Upper lobe of left lung (tissue), 6 donors: Measurements from ENCODE around the gene BPNT1. TPM values are rescaled to one million over a fixed set of nuclear protein-coding genes. Genes with fewer than 3 reads are reported as not detected.
"Not testable (repeated sequence)": the region's sequence is repeated elsewhere in the genome, so short reads cannot be mapped to it uniquely, and the experiment has no call there.

Experiments used
- ATAC-seq, 2 donors: fragments of 200-7000 bp; cut with Tn5 transposase; one replicate each; pipeline ENCODE4 v1.9.1; 2022; ENCODE audit warnings: mild to moderate bottlenecking in 2 of 2, moderate library complexity in 2 of 2; ENCODE audit not compliant: low FRiP score in 2 of 2
- DNase-seq, 2 donors: peaks; one replicate each; pipeline ENCODE4 v3.0.0-alpha.2; 2019 to 2020
- H3K27ac ChIP-seq, 4 donors: fragments of 200-600 bp; sonication (generic); one replicate each; pipeline ENCODE4 v1.5.1; 2016 to 2019
- H3K27me3 ChIP-seq, 4 donors: fragments of 200-600 bp; sonication (generic); one replicate each; pipeline ENCODE4 v1.5.1; 2017 to 2019
- H3K36me3 ChIP-seq, 4 donors: fragments of 200-600 bp; sonication (generic); one replicate each; pipeline ENCODE4 v1.5.1; 2016 to 2019
- H3K4me1 ChIP-seq, 4 donors: fragments of 200-600 bp; sonication (generic); one replicate each; pipeline ENCODE4 v1.5.1; 2018 to 2019
- H3K4me3 ChIP-seq, 4 donors: fragments of 200-600 bp; sonication (generic); one replicate each; pipeline ENCODE4 v1.5.1; 2017 to 2019; ENCODE audit warnings: mild to moderate bottlenecking in 2 of 4, moderate library complexity in 1 of 4
- H3K9me3 ChIP-seq, 4 donors: fragments of 200-600 bp; sonication (generic); one replicate each; pipeline ENCODE4 v1.5.1; 2018 to 2019
- CTCF ChIP-seq, 6 experiments: fragments of 450-650 bp in 4 of 6; fragments of 200-600 bp in 2 of 6; sonication (generic) in 2 of 6; IDR thresholded peaks; one replicate each; pipeline ENCODE4 v1.5.1; 2016 to 2019; ENCODE audit warnings: antibody characterized with exemption in 6 of 6
- EP300 ChIP-seq, 4 donors: sonication (generic); formaldehyde crosslinking; IDR thresholded peaks; one replicate each; pipeline ENCODE4 v1.5.1; 2017; ENCODE audit warnings: antibody characterized with exemption in 4 of 4, control low read depth in 2 of 4
- POLR2A ChIP-seq, 4 donors: fragments of 450-650 bp; IDR thresholded peaks; one replicate each; pipeline ENCODE4 v1.5.1; 2016 to 2017; ENCODE audit warnings: antibody characterized with exemption in 4 of 4, mild to moderate bottlenecking in 2 of 4
- POLR2AphosphoS5 ChIP-seq, 2 donors: sonication (generic); formaldehyde crosslinking; IDR thresholded peaks; one replicate each; pipeline ENCODE4 v1.5.1; 2017; ENCODE audit warnings: antibody characterized with exemption in 2 of 2
- WGBS, 2 donors: methylation state at CpG; one replicate each; pipeline ENCODE4 v1.1.5; 2017 to 2018; 5-methylcytosine and 5-hydroxymethylcytosine counted together
- total RNA-seq, 6 donors: library from RNA; depleted of rRNA in 4 of 6; stranded (reverse); fragments of >200 nt in 4 of 6; gene quantifications; one replicate each; pipeline versions ENCODE4 v1.1.0 to v1.2.1, GENCODE V29; 2016 to 2021
- donor health status: DM: no; HTN: no; CAD: no; lungs with moderate emphysema.
- donor health status: DM: no; HTN: yes; CAD: no; lungs with severe emphysema.

The BPNT1 gene
- total RNA-seq, 6 donors from 2014 or later: 14.7 to 23.9 (median 21.7) TPM

- 3 to 15% methylated on average over 13 to 42 of the region's 73 CpGs for WGBS, 2 donors
- TF ChIP-seq POLR2AphosphoS5 (IDR thresholded peaks at IDR 0.05) (peak; percentile 30 to 67), CTCF (IDR thresholded peaks at IDR 0.05) (no peak), POLR2A (IDR thresholded peaks at IDR 0.05) (peak in 1 of 4 donors; percentile 57), EP300 (IDR thresholded peaks at IDR 0.05) (no peak)
- no peaks in the 10 kb centered on the region for H3K27me3 ChIP-seq
- ATAC-seq (peak; percentile 96 to 97), DNase-seq (peak; percentile 87 to 98)
- H3K4me3 ChIP-seq: peak within 1 kb of the TSS; percentile 95 to 99 (median 99)
- peak within 1 kb of the TSS; percentile 74 to 91 (median 84) for H3K27ac ChIP-seq
- no peaks in the 10 kb centered on the region for H3K9me3 ChIP-seq
- H3K36me3 ChIP-seq: peaks cover 0 to 26% (median 0%) of the 10 kb centered on the region in 4 donors
- H3K4me1 ChIP-seq: peaks cover 9 to 27% (median 13%) of the 10 kb centered on the region in 4 donors
Measured at GRCh38 chr1:220094016-220094911, 4.7 kb upstream of the BPNT1 start, which contains the start of gene IARS2. Gene IARS2, plus strand, starts transcription at chr1:220094132. Its CDS starts 85 bp downstream, at chr1:220094217.

GRCh38 chr1:220093361-220094015 lies 3.9 kb upstream of the BPNT1 start:
- Histone ChIP-seq H3K27ac (peak overlapping the region in 2 of 4 donors; percentile 83 to 91), H3K9me3 (no peaks in the 10 kb centered on the region), H3K36me3 (peaks cover 0 to 24% (median 0%) of the 10 kb centered on the region in 4 donors), H3K4me3 (peak overlapping the region in 3 of 4 donors; percentile 95 to 99 (median 99)), H3K4me1 (peaks cover 10 to 35% (median 17%) of the 10 kb centered on the region in 4 donors), H3K27me3 (no peaks in the 10 kb centered on the region)
- DNase-seq: no peak
- WGBS, 2 donors: 27 to 35% methylated on average over 12 of the region's 12 CpGs
- no peak for TF ChIP-seq CTCF (IDR thresholded peaks at IDR 0.05)
- TF ChIP-seq EP300 (IDR thresholded peaks at IDR 0.05): no peak
- TF ChIP-seq POLR2A (IDR thresholded peaks at IDR 0.05): no peak
- no peak for TF ChIP-seq POLR2AphosphoS5 (IDR thresholded peaks at IDR 0.05)
- no peak for ATAC-seq

GRCh38 chr1:220092694-220093093 lies 3.1 kb upstream of the BPNT1 start:
- TF ChIP-seq POLR2A (IDR thresholded peaks at IDR 0.05) (no peak), EP300 (IDR thresholded peaks at IDR 0.05) (no peak), POLR2AphosphoS5 (IDR thresholded peaks at IDR 0.05) (no peak), CTCF (IDR thresholded peaks at IDR 0.05) (no peak)
- ATAC-seq (no peak), DNase-seq (no peak)
- Histone ChIP-seq H3K4me1 (peaks cover 10 to 41% (median 18%) of the 10 kb centered on the region in 4 donors), H3K27ac (no peak overlapping the region), H3K9me3 (no peaks in the 10 kb centered on the region), H3K36me3 (peaks cover 0 to 16% (median 0%) of the 10 kb centered on the region in 4 donors), H3K27me3 (no peaks in the 10 kb centered on the region), H3K4me3 (no peak overlapping the region)
- 95 to 100% methylated on average over 1 of the region's 1 CpG for WGBS, 2 donors

- not testable (repeated sequence) for H3K27me3 ChIP-seq, ATAC-seq, H3K4me3 ChIP-seq, H3K27ac ChIP-seq, DNase-seq, H3K36me3 ChIP-seq, H3K9me3 ChIP-seq
- WGBS, 2 donors: 93 to 95% methylated on average over 15 of the region's 15 CpGs
- peaks cover 0 to 21% (median 5%) of the 10 kb centered on the region in 4 donors for H3K4me1 ChIP-seq
Measured at GRCh38 chr1:220086261-220086686, 3.3 kb downstream of the BPNT1 start.

GRCh38 chr1:220084460-220084859 lies 5.1 kb downstream of the BPNT1 start:
- DNase-seq: no peak
- Histone ChIP-seq H3K27me3 (no peaks in the 10 kb centered on the region), H3K27ac (no peak overlapping the region), H3K4me3 (no peak overlapping the region), H3K9me3 (no peaks in the 10 kb centered on the region), H3K4me1 (peaks cover 0 to 15% (median 5%) of the 10 kb centered on the region in 4 donors), H3K36me3 (peaks cover 0 to 4% (median 0%) of the 10 kb centered on the region in 4 donors)
- 89 to 92% methylated on average over 1 of the region's 1 CpG for WGBS, 2 donors
- no peak for TF ChIP-seq POLR2AphosphoS5 (IDR thresholded peaks at IDR 0.05)
- TF ChIP-seq EP300 (IDR thresholded peaks at IDR 0.05): no peak
- no peak for ATAC-seq
